A673 (cell line): ENCODE measurements around the gene ZSWIM6. TPM values are rescaled to one million over a fixed set of nuclear protein-coding genes. Genes with fewer than 3 reads are reported as not detected.
A peak's percentile ranks its signal among the peaks of the same experiment; 100 is the strongest.

Experiments used
- BruUV-seq: library from RNA; stranded (reverse); fragments of 400-500 nt; replicated peaks from 2 replicates; lab custom pipeline; 2021; lab: Mats Ljungman, UMichigan
- CTCF ChIA-PET: fragments of 300-600 bp; sonication (Branson Sonifier 250); formaldehyde crosslinking; loops from one replicate; lab custom pipeline; 2022; ENCODE audit warnings: antibody characterized with exemption; lab: Charles Lee
- POLR2A ChIA-PET: fragments of 300-600 bp; sonication (Branson Sonifier 250); formaldehyde crosslinking; loops from one replicate; lab custom pipeline; 2022; ENCODE audit warnings: antibody characterized with exemption; ENCODE audit not compliant: low non-redundant PET; lab: Charles Lee
- DNase-seq: peaks from one replicate; pipeline ENCODE4 v3.0.0-alpha.2; 2015; ENCODE audit warnings: low spot score
- H3K27ac ChIP-seq: fragments of 200-600 bp; sonication (generic); 2 replicates; pipeline ENCODE4 v1.5.1; 2016; ENCODE audit warnings: mixed run types, low read depth, mild to moderate bottlenecking, mixed read lengths, antibody characterized with exemption, low read length; ENCODE audit not compliant: poor library complexity, severe bottlenecking
- H3K27me3 ChIP-seq: fragments of 200-600 bp; sonication (generic); replicated peaks from 2 replicates; pipeline ENCODE4 v1.6.1; 2017; ENCODE audit warnings: mixed run types, low read depth, mild to moderate bottlenecking, mixed read lengths, antibody characterized with exemption, low read length; ENCODE audit not compliant: insufficient read depth, poor library complexity
- H3K36me3 ChIP-seq: fragments of 200-600 bp; sonication (generic); 2 replicates; pipeline ENCODE4 v1.6.1; 2016; ENCODE audit warnings: mixed run types, mild to moderate bottlenecking, mixed read lengths, antibody characterized with exemption, low read length; ENCODE audit not compliant: insufficient read depth, poor library complexity, severe bottlenecking
- H3K4me1 ChIP-seq: fragments of 200-600 bp; sonication (generic); 2 replicates; pipeline ENCODE4 v1.6.1; 2017; ENCODE audit warnings: mixed run types, mild to moderate bottlenecking, mixed read lengths, antibody characterized with exemption, low read length; ENCODE audit not compliant: insufficient read depth, poor library complexity, severe bottlenecking
- H3K4me3 ChIP-seq: fragments of 200-600 bp; sonication (generic); 2 replicates; pipeline ENCODE4 v1.5.1; 2016; ENCODE audit warnings: low read depth, mixed run types, mild to moderate bottlenecking, mixed read lengths, low read length; ENCODE audit not compliant: poor library complexity, severe bottlenecking
- H3K9me3 ChIP-seq: fragments of 200-600 bp; sonication (generic); 2 replicates; pipeline ENCODE4 v1.6.1; 2016; ENCODE audit warnings: mixed run types, low read depth, mild to moderate bottlenecking, mixed read lengths, antibody characterized with exemption, low read length; ENCODE audit not compliant: poor library complexity, severe bottlenecking
- CTCF ChIP-seq: fragments of 300-800, 200-600 bp; sonication (generic); conservative IDR thresholded peaks from 2 replicates; pipeline ENCODE4 v1.5.1; 2017; ENCODE audit warnings: low read depth, mild to moderate bottlenecking, antibody characterized with exemption, low read length, moderate library complexity, mixed read lengths
- EZH2 ChIP-seq: fragments of 200-600 bp; sonication (generic); IDR thresholded peaks from 2 replicates; pipeline ENCODE4 v1.6.1; 2017; ENCODE audit warnings: borderline replicate concordance, low read depth, mild to moderate bottlenecking, mixed read lengths, antibody characterized with exemption, low read length; ENCODE audit not compliant: poor library complexity, severe bottlenecking
- intact Hi-C: fragments of 100-400 bp; cut with micrococcal nuclease; formaldehyde crosslinking; loops from one replicate; pipeline ENCODE4 v1.10.0; 2022; ENCODE audit not compliant: unreplicated experiment
- total RNA-seq: library from RNA; stranded (reverse); gene quantifications from 2 replicates; pipeline ENCODE4 v1.2.3, GENCODE V29; 2021

The ZSWIM6 gene
- total RNA-seq, 1 experiment from 2014 or later, result 47.3 TPM

- no peaks in the 10 kb centered on the region for H3K36me3 ChIP-seq
- ChIA-PET POLR2A (no interaction called here), CTCF (no interaction called here)
- H3K27ac ChIP-seq, result no peak overlapping the region
- BruUV-seq, result no TSS peak
- TF ChIP-seq EZH2, result no peak
- no peak overlapping the region for H3K4me3 ChIP-seq
- DNase-seq, result no peak
- peaks cover 89% of the 10 kb centered on the region for H3K4me1 ChIP-seq
- intact Hi-C loops, result no loop called here
- H3K9me3 ChIP-seq, result no peaks in the 10 kb centered on the region
- H3K27me3 ChIP-seq, result no peaks in the 10 kb centered on the region
Measured at GRCh38 chr5:61465066-61465465, 133.0 kb downstream of the ZSWIM6 start.

GRCh38 chr5:61465496-61465895, 133.4 kb downstream of the ZSWIM6 start:
- POLR2A ChIA-PET, result no interaction called here
- Histone ChIP-seq H3K27me3 (no peaks in the 10 kb centered on the region), H3K9me3 (no peaks in the 10 kb centered on the region), H3K4me1 (peaks cover 86% of the 10 kb centered on the region), H3K27ac (peak overlapping the region; percentile 1), H3K4me3 (no peak overlapping the region), H3K36me3 (no peaks in the 10 kb centered on the region)
- TF ChIP-seq EZH2 (no peak), CTCF (no peak)
- CTCF ChIA-PET, result no interaction called here
- intact Hi-C loops, result no loop called here
- no peak for DNase-seq
- BruUV-seq, result no TSS peak

GRCh38 chr5:61466017-61466416, 134.0 kb downstream of the ZSWIM6 start:
- no peak for TF ChIP-seq CTCF
- TF ChIP-seq EZH2, result no peak
- intact Hi-C loops, result no loop called here
- no peak overlapping the region for H3K4me3 ChIP-seq
- ChIA-PET POLR2A (no interaction called here), CTCF (no interaction called here)
- no peaks in the 10 kb centered on the region for H3K27me3 ChIP-seq
- H3K9me3 ChIP-seq, result no peaks in the 10 kb centered on the region
- H3K27ac ChIP-seq, result peak overlapping the region; percentile 1
- H3K4me1 ChIP-seq, result peaks cover 82% of the 10 kb centered on the region
- H3K36me3 ChIP-seq, result no peaks in the 10 kb centered on the region
- no peak for DNase-seq
- BruUV-seq, result no TSS peak

- BruUV-seq, result no TSS peak
- Histone ChIP-seq H3K4me1 (peaks cover 63% of the 10 kb centered on the region), H3K27ac (peak overlapping the region; percentile 37), H3K36me3 (no peaks in the 10 kb centered on the region), H3K9me3 (no peaks in the 10 kb centered on the region), H3K4me3 (peak overlapping the region; percentile 13), H3K27me3 (no peaks in the 10 kb centered on the region)
- TF ChIP-seq CTCF (no peak), EZH2 (no peak)
- ChIA-PET CTCF (no interaction called here), POLR2A (interaction anchor here (0.6 to 0.7 kb wide), 2 partner anchors 144 to 158 kb away, joined by 3 read pairs; no protein-coding TSS in a partner anchor)
- peak; percentile 63 for DNase-seq
- intact Hi-C loops, result no loop called here
Measured at GRCh38 chr5:61467766-61468482, 135.9 kb downstream of the ZSWIM6 start.
